Gastrocnemius medialis (tissue), 4 donors: ENCODE results near the gene SEC22C. TPM values are rescaled to one million over a fixed set of nuclear protein-coding genes. Genes with fewer than 3 reads are reported as not detected.

ENCODE experiments used
- ATAC-seq, 2 donors: fragments of 150-250 bp; one replicate each; pipeline ENCODE4 v1.9.1; 2016
- DNase-seq, 2 donors: peaks; one replicate each; pipeline ENCODE4 v3.0.0-alpha.2; 2019
- H3K27ac ChIP-seq, 4 donors: fragments of 200-600 bp; sonication (generic); 1 replicate in 1 of 4; 2 replicates in 3 of 4; pipeline ENCODE4 v1.5.1; 2016 to 2018; ENCODE audit warnings: mild to moderate bottlenecking in 2 of 4, moderate library complexity in 1 of 4
- H3K27me3 ChIP-seq, 3 donors: fragments of 200-600 bp; sonication (generic) in 2 of 3; 1 replicate in 1 of 3; 2 replicates in 2 of 3; pipeline versions ENCODE4 v1.5.1 to v1.6.0; 2016 to 2019; ENCODE audit warnings: mild to moderate bottlenecking in 1 of 3, moderate library complexity in 1 of 3
- H3K36me3 ChIP-seq, 2 donors: fragments of 200-600 bp; sonication (generic) in 1 of 2; one replicate each; pipeline ENCODE4 v1.5.1; 2017 to 2018
- H3K4me1 ChIP-seq, 2 donors: fragments of 200-600 bp; sonication (generic) in 1 of 2; one replicate each; pipeline ENCODE4 v1.5.1; 2016 to 2017; ENCODE audit warnings: mild to moderate bottlenecking in 2 of 2
- H3K4me3 ChIP-seq, 4 donors: fragments of 200-600 bp; sonication (generic) in 3 of 4; 1 replicate in 1 of 4; 2 replicates in 3 of 4; pipeline ENCODE4 v1.5.1; 2016 to 2019; ENCODE audit warnings: mild to moderate bottlenecking in 2 of 4
- H3K9me3 ChIP-seq, 3 donors: fragments of 200-600 bp; sonication (generic) in 2 of 3; 1 replicate in 1 of 3; 2 replicates in 2 of 3; pipeline ENCODE4 v1.5.1; 2016 to 2019
- CTCF ChIP-seq, 5 experiments: fragments of 450-650 bp in 3 of 5; fragments of 200-600 bp in 2 of 5; sonication (generic) in 2 of 5; IDR thresholded peaks in 4 of 5; conservative IDR thresholded peaks in 1 of 5; 1 replicate in 4 of 5; 2 replicates in 1 of 5; pipeline ENCODE4 v1.5.1; 2016 to 2019; ENCODE audit warnings: antibody characterized with exemption in 5 of 5, mild to moderate bottlenecking in 3 of 5, moderate library complexity in 3 of 5
- POLR2A ChIP-seq, 2 donors: fragments of 450-650 bp; IDR thresholded peaks; one replicate each; pipeline ENCODE4 v1.6.1; 2017; ENCODE audit warnings: antibody characterized with exemption in 2 of 2, mild to moderate bottlenecking in 2 of 2, moderate library complexity in 2 of 2
- in situ Hi-C, 4 donors: fragments of 200-750 bp; cut with MboI; loops; one replicate each; pipeline versions ENCODE4 v1.15.0 to v1.8.0; 2017; ENCODE audit warnings: low sequenced_read_pairs in 4 of 4
- intact Hi-C: fragments of 100-400 bp; cut with DNase I; formaldehyde crosslinking; loops from one replicate; pipeline ENCODE4 v1.15.1; 2023; ENCODE audit warnings: low total_unique reads
- total RNA-seq, 4 donors: library from RNA; depleted of rRNA; stranded (reverse); fragments of >200 nt; gene quantifications; one replicate each; pipeline versions ENCODE4 v1.1.0 to v1.2.3, GENCODE V29; 2016

SEC22C gene
- total RNA-seq, 4 donors from 2014 or later, result 35.5 to 54.6 (median 40.6) TPM

GRCh38 chr3:42503251-42503924 is 78.4 kb downstream of the SEC22C start:
- no peak overlapping the region for H3K27ac ChIP-seq
- intact Hi-C loops (loop anchor here (5.0 kb wide), 1 partner anchor 44 kb away; no protein-coding TSS in a partner anchor), in situ Hi-C loops (no loop called here)
- no peaks in the 10 kb centered on the region for H3K36me3 ChIP-seq
- DNase-seq (no peak), ATAC-seq (no peak)
- H3K9me3 ChIP-seq, result no peaks in the 10 kb centered on the region
- peaks cover 9 to 16% of the 10 kb centered on the region in 2 donors for H3K4me1 ChIP-seq
- peaks cover 20 to 27% (median 25%) of the 10 kb centered on the region in 3 donors for H3K27me3 ChIP-seq
- peak overlapping the region in 3 of 4 donors; percentile 20 to 57 (median 50) for H3K4me3 ChIP-seq
- TF ChIP-seq CTCF (IDR thresholded peaks at IDR 0.05 in 4 of 5, conservative IDR thresholded peaks at IDR 0.05 in 1 of 5) (no peak), POLR2A (IDR thresholded peaks at IDR 0.05) (no peak)

- TF ChIP-seq CTCF (IDR thresholded peaks at IDR 0.05 in 4 of 5, conservative IDR thresholded peaks at IDR 0.05 in 1 of 5), result no peak
- TF ChIP-seq POLR2A (IDR thresholded peaks at IDR 0.05), result no peak
- Histone ChIP-seq H3K27me3 (peaks cover 20 to 27% (median 25%) of the 10 kb centered on the region in 3 donors), H3K4me1 (peaks cover 9 to 16% of the 10 kb centered on the region in 2 donors), H3K27ac (peak within 1 kb of the TSS in 2 of 4 donors; percentile 4 to 15), H3K9me3 (no peaks in the 10 kb centered on the region), H3K36me3 (no peaks in the 10 kb centered on the region), H3K4me3 (peak within 1 kb of the TSS; percentile 38 to 57 (median 48))
- intact Hi-C loops, result loop anchor here (5.0 kb wide), 1 partner anchor 45 kb away; no protein-coding TSS in a partner anchor
- in situ Hi-C loops, result no loop called here
- ATAC-seq (peak in 1 of 2 donors; percentile 55), DNase-seq (peak in 1 of 2 donors; percentile 41)
These were observed 79.1 kb downstream of the SEC22C start, which contains the start of gene VIPR1 for GRCh38 chr3:42502429-42503250. TSS of gene VIPR1 (plus strand) at chr3:42502643. CDS start at chr3:42502736, 93 bp downstream.

- peak overlapping the region in 2 of 4 donors; percentile 4 to 15 for H3K27ac ChIP-seq
- intact Hi-C loops, result loop anchor here (5.0 kb wide), 1 partner anchor 45 kb away; no protein-coding TSS in a partner anchor
These were observed 79.9 kb downstream of the SEC22C start for GRCh38 chr3:42501681-42502428.

More at GRCh38 chr3:42501681-42502428, 79.9 kb downstream of the SEC22C start:
- H3K27me3 ChIP-seq, result peaks cover 20 to 27% (median 25%) of the 10 kb centered on the region in 3 donors
- H3K36me3 ChIP-seq, result no peaks in the 10 kb centered on the region
- TF ChIP-seq CTCF (IDR thresholded peaks at IDR 0.05 in 4 of 5, conservative IDR thresholded peaks at IDR 0.05 in 1 of 5), result peak in 3 of 5 experiments; percentile 35 to 51 (median 40)
- no peak for TF ChIP-seq POLR2A (IDR thresholded peaks at IDR 0.05)
- in situ Hi-C loops, result no loop called here
- ATAC-seq, result peak; percentile 31 to 41
- H3K4me1 ChIP-seq, result peaks cover 9 to 16% of the 10 kb centered on the region in 2 donors
- DNase-seq, result no peak
- H3K4me3 ChIP-seq, result peak overlapping the region; percentile 38 to 57 (median 48)
- H3K9me3 ChIP-seq, result no peaks in the 10 kb centered on the region
